ENCODE data around the gene KCTD8.

DNA sequence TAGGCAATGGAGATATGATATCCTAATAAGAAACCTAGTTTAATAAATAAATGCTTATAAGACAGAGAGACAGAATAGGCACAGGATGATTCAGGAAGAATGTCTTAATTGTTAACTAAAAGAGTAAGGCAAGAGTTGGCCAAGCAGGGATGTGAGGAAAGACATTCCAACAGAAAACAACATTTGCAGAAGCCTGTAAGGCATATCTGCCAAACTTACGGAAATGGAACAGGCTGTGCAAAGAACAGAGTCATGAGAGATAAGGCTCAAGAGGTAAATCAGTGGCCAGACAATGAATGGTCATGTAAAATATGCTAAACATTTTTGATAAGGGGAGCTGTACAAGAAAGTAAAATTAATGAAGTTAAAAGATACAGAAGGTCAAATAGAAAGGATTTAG is 134.9 kb downstream of the KCTD8 start:
- TF ChIP-seq, protein P1, sequence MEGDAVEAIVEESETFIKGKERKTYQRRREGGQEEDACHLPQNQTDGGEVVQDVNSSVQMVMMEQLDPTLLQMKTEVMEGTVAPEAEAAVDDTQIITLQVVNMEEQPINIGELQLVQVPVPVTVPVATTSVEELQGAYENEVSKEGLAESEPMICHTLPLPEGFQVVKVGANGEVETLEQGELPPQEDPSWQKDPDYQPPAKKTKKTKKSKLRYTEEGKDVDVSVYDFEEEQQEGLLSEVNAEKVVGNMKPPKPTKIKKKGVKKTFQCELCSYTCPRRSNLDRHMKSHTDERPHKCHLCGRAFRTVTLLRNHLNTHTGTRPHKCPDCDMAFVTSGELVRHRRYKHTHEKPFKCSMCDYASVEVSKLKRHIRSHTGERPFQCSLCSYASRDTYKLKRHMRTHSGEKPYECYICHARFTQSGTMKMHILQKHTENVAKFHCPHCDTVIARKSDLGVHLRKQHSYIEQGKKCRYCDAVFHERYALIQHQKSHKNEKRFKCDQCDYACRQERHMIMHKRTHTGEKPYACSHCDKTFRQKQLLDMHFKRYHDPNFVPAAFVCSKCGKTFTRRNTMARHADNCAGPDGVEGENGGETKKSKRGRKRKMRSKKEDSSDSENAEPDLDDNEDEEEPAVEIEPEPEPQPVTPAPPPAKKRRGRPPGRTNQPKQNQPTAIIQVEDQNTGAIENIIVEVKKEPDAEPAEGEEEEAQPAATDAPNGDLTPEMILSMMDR (IDR thresholded peaks at IDR 0.05): no peak
- TF ChIP-seq EZH2 (IDR thresholded peaks at IDR 0.05; ENCODE audit: borderline replicate concordance, insufficient read depth, low read depth, low read length, poor library complexity, severe bottlenecking): no peak

Measured in B cell (primary cell).